HEK293T (cell line): Measurements from ENCODE around the gene PIK3R3.

Source experiments
- ARNT ChIP-seq: fragments of 450-650 bp; IDR thresholded peaks from 2 replicates; pipeline ENCODE4 v1.6.1; 2017; ENCODE audit warnings: mild to moderate bottlenecking
- BHLHE40 ChIP-seq: fragments of 450-650 bp; IDR thresholded peaks from 2 replicates; pipeline ENCODE4 v1.6.1; 2016; ENCODE audit warnings: mild to moderate bottlenecking, moderate library complexity, borderline replicate concordance
- ELF4 ChIP-seq: fragments of 450-650 bp; IDR thresholded peaks from 2 replicates; pipeline ENCODE4 v1.6.1; 2017; ENCODE audit warnings: antibody characterized with exemption
- FOXA1 ChIP-seq: fragments of 450-650 bp; IDR thresholded peaks from 2 replicates; pipeline ENCODE4 v1.6.1; 2016; ENCODE audit warnings: mild to moderate bottlenecking
- FOXM1 ChIP-seq: fragments of 450-650 bp; IDR thresholded peaks from 2 replicates; pipeline ENCODE4 v1.6.1; 2017; ENCODE audit warnings: mild to moderate bottlenecking, borderline replicate concordance
- L3MBTL2 ChIP-seq: fragments of 450-650 bp; conservative IDR thresholded peaks from 2 replicates; pipeline ENCODE4 v1.6.1; 2016; ENCODE audit warnings: mild to moderate bottlenecking
- LEF1 ChIP-seq: fragments of 450-650 bp; IDR thresholded peaks from 2 replicates; pipeline ENCODE4 v1.6.1; 2017; ENCODE audit warnings: mild to moderate bottlenecking, borderline replicate concordance
- NFRKB ChIP-seq: fragments of 450-650 bp; IDR thresholded peaks from 2 replicates; pipeline ENCODE4 v1.6.1; 2016; ENCODE audit warnings: mild to moderate bottlenecking, moderate library complexity
- SP1 ChIP-seq: fragments of 450-650 bp; IDR thresholded peaks from 2 replicates; pipeline ENCODE4 v1.6.1; 2017
- SUZ12 ChIP-seq: fragments of 450-650 bp; IDR thresholded peaks from 2 replicates; pipeline ENCODE4 v1.6.1; 2016; ENCODE audit warnings: mild to moderate bottlenecking
- TARDBP ChIP-seq: fragments of 450-650 bp; IDR thresholded peaks from 2 replicates; pipeline ENCODE4 v1.6.1; 2016
- ZNF384 ChIP-seq: fragments of 450-650 bp; IDR thresholded peaks from 2 replicates; pipeline ENCODE4 v1.6.1; 2016
- TF ChIP-seq, protein P1 (sequence below): fragments of 450-650 bp; IDR thresholded peaks from 2 replicates; pipeline ENCODE4 v1.6.1; 2016

DNA sequence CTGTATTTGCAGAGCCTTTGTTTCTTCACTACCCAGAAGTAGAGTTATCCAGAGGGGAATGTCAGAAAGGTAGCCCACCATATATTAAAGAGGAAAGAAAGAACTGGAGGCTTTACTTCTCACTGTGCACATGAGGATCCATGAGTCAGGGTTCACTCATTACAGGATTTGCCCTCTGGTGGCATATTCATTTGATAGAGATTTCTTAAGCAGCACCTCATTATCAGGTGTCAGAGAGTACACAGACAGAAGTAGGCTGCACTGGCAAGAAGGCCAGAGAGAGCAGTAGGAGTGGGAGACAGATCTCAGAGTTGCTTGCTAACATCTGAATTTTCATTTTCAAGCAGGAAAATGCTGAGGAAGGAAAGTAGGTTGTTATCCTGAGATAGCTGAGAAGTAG lies 123.8 kb downstream of the PIK3R3 start:
- no peak for TF ChIP-seq LEF1
- no peak for TF ChIP-seq SP1
- TF ChIP-seq FOXM1, result no peak
- no peak for TF ChIP-seq TARDBP
- no peak for TF ChIP-seq ELF4
- TF ChIP-seq SUZ12, result no peak
- TF ChIP-seq FOXA1, result no peak
- no peak for TF ChIP-seq BHLHE40
- no peak for TF ChIP-seq ZNF384
- TF ChIP-seq NFRKB, result no peak
- TF ChIP-seq L3MBTL2, result no peak
- TF ChIP-seq, protein P1, sequence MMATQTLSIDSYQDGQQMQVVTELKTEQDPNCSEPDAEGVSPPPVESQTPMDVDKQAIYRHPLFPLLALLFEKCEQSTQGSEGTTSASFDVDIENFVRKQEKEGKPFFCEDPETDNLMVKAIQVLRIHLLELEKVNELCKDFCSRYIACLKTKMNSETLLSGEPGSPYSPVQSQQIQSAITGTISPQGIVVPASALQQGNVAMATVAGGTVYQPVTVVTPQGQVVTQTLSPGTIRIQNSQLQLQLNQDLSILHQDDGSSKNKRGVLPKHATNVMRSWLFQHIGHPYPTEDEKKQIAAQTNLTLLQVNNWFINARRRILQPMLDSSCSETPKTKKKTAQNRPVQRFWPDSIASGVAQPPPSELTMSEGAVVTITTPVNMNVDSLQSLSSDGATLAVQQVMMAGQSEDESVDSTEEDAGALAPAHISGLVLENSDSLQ, result no peak
- no peak for TF ChIP-seq ARNT
